PC-3 (cell line): Measurements from ENCODE around the gene DGLUCY.

Source experiments
- CTCF ChIP-seq: fragments of 300-600 bp; sonication (generic); conservative IDR thresholded peaks from 2 replicates; pipeline ENCODE4 v1.5.1; 2017; ENCODE audit warnings: antibody characterized with exemption, low read depth, mild to moderate bottlenecking, low read length
- EZH2 ChIP-seq: fragments of 300-600 bp; sonication (generic); IDR thresholded peaks from one replicate; pipeline ENCODE4 v1.6.1; 2017; ENCODE audit warnings: antibody characterized with exemption, mild to moderate bottlenecking, low read length; ENCODE audit not compliant: unreplicated experiment

GRCh38 chr14:91112194-91112593 is 1.7 kb upstream of the DGLUCY start:
- TF ChIP-seq CTCF (no peak), EZH2 (no peak)
